ENCODE results near the gene SF3B3.

Gene SF3B3

GRCh38 chr16:70523743-70524398 is at the start of gene SF3B3:
SF3B3 (plus strand) TSS chr16:70523816; CDS start chr16:70526657, 2,841 bp downstream.
- DNase-seq (ENCODE audit: low read depth in 2 of 2): peak; percentile 42 to 55

- no peak for DNase-seq (ENCODE audit: low read depth in 2 of 2)
These were observed 49.1 kb upstream of the SF3B3 start for GRCh38 chr16:70474320-70475053.

DNA sequence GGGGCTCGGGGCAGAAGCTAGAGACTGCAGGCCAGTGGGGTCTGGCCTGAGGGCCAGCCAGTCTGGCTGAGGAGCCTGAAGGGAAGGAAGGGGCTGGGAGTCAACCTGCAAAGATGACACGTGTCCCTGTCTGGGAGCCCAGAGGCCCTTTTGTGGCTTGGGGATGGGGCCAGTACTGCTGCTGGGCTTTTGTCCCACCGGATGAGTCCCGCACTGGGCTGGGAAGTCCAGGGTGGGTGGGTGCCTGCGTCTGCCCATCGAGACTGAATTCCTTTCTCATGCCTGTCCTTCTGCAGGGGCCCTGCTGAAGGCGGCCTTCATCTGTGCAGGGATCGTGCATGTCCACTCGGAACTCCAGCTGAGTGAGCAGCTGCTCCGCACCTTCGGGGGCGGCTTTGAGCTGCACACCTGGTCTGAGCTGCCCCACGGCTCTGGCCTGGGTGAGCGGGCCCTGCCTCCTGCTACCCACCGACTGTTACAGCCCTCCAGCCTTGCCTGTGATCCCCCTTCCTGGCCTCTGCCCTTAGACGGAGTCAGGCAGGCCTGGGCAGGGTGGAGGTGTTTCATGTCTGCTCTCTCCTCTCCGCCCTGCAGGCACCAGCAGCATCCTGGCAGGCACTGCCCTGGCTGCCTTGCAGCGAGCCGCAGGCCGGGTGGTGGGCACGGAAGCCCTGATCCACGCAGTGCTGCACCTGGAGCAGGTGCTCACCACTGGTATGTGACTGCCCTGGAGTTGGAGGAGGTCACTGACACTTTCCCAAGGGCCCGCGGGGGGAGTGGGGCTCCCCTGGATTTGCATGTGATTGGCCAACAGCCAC is 48.4 kb upstream of the SF3B3 start:
- DNase-seq (ENCODE audit: low read depth in 2 of 2): no peak

DNA sequence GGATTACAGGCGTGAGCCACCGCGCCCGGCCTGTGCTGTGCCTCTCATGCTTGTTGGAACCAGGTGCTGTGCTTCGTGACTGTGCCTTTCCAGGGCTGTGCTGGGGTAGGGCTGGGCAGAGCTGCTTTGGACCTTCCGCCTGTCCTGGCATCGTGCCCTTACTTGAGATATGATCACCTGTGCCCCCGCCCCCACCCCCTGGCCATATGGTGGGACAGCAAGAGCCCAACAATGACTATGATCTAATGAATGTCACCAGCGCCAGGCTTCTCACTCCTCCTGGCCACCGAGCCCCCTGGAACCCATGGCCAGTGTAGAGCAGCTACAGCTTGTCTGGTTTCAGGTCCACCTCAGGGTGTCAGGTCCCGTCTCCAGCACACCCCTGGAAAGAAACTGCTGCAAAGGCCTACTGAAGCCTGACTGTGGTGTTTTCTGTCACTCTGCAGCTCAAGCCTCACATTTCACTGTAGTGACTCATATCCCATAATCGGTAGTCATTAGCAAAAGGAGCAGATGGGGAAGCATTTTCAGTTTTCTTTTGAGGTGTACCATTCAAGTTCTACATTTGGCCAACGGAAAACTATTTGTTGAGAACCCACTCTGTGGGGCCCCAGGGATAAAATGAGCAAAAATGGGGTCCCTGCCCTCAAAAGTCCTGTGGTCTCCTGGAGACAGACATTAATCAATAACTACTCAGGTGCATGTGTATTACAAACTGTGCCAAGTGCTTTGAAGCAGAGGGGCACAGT is 47.2 kb upstream of the SF3B3 start:
- no peak for DNase-seq (ENCODE audit: low read depth in 2 of 2)

DNA sequence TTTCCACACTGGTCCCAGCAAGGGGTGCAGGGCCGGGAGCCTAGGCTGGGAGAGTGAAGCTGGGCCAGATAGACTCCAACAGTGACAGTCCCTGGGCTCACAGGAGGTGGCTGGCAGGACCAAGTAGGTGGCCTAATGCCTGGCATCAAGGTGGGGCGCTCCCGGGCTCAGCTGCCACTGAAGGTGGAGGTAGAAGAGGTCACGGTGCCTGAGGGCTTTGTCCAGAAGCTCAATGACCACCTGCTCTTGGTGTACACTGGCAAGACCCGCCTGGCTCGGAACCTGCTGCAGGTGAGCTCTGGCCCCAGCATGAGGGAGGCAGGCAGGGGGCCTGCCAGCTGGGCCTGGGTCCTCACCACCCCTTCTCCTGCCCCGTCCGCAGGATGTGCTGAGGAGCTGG is 45.4 kb upstream of the SF3B3 start:
- DNase-seq (ENCODE audit: low read depth in 2 of 2): no peak

- no peak for DNase-seq (ENCODE audit: low read depth in 2 of 2)
These were observed 44.7 kb upstream of the SF3B3 start for GRCh38 chr16:70478912-70479341.

DNA sequence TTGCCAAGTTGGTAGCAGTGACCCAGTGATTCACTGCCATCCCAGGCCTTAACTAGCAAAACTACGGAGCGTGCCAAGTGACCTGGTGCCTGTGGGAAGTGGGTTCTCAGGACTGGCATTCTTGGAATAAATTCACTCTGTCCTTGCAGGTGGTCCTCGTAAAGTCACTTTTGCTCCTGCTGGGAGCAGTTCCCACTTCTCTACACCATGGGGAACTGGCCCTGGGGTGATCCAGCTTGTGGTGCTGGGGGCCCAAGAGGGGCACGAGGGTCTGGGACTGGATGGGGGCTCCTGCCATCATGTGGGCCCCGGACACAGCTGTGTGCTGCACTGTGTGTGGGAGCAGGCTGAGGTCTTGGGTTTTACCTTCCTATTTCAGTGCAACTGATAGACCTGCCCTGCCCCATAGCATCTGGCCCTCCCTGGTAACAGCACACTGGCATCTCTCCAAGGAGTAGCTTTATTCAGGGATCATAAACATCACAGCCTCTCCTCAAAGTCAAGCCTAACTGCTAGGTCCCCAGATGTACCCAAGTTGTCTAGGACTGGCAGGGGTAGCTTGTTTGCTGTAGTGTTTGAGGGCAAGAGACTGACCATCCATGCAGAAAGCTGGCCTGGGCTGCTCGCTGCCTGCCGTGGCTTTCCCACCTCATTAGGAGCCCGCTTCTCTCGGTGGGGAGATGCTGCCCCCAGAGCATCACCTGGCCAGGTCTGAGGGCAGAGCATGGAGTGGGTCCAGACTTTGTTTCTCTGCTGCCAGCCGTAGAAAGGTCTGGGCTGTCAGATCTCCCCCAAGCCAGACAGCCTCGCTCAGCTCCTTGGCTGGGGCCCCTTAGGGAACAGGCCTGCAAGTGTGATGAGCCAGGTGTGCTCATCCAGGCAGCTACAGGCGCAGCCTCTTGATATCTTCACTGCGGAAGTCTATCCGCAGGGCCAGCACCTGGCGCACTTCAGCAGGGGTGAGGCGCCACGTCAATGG is 43.2 kb upstream of the SF3B3 start:
- no peak for DNase-seq (ENCODE audit: low read depth in 2 of 2)

- no peak for DNase-seq (ENCODE audit: low read depth in 2 of 2)
These were observed 41.6 kb upstream of the SF3B3 start for GRCh38 chr16:70481929-70482536.

- no peak for DNase-seq (ENCODE audit: low read depth in 2 of 2)
These were observed 41.0 kb upstream of the SF3B3 start for GRCh38 chr16:70482624-70483023.

DNA sequence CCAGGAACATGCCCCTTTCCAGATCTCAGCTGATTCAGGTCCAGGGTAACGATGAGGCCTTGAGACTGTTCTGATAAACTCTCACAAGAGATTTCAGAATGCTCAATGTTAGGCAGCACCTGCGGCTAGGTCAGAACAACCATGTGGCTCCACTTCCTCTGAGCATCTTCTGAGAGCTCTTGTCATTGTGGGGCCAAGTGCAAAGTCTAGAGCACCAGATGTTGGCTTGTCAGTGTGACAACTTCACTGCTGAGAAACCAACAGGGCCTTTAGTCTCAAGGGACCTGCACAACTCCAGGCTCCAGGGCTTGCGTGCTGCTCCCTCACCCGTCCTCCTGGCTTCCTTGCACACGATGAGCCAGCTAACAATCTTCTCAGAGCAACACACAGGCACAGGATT is 40.2 kb upstream of the SF3B3 start:
- no peak for DNase-seq (ENCODE audit: low read depth in 2 of 2)

GRCh38 chr16:70484867-70485266 is 38.7 kb upstream of the SF3B3 start:
- no peak for DNase-seq (ENCODE audit: low read depth in 2 of 2)

- no peak for DNase-seq (ENCODE audit: low read depth in 2 of 2)
These were observed 33.4 kb upstream of the SF3B3 start for GRCh38 chr16:70490261-70490660.

GRCh38 chr16:70493802-70494201 is 29.8 kb upstream of the SF3B3 start:
- DNase-seq (ENCODE audit: low read depth in 2 of 2): no peak

GRCh38 chr16:70494202-70494770 is 29.3 kb upstream of the SF3B3 start:
- DNase-seq (ENCODE audit: low read depth in 2 of 2): no peak

GRCh38 chr16:70494777-70495176 is 28.8 kb upstream of the SF3B3 start:
- no peak for DNase-seq (ENCODE audit: low read depth in 2 of 2)

DNA sequence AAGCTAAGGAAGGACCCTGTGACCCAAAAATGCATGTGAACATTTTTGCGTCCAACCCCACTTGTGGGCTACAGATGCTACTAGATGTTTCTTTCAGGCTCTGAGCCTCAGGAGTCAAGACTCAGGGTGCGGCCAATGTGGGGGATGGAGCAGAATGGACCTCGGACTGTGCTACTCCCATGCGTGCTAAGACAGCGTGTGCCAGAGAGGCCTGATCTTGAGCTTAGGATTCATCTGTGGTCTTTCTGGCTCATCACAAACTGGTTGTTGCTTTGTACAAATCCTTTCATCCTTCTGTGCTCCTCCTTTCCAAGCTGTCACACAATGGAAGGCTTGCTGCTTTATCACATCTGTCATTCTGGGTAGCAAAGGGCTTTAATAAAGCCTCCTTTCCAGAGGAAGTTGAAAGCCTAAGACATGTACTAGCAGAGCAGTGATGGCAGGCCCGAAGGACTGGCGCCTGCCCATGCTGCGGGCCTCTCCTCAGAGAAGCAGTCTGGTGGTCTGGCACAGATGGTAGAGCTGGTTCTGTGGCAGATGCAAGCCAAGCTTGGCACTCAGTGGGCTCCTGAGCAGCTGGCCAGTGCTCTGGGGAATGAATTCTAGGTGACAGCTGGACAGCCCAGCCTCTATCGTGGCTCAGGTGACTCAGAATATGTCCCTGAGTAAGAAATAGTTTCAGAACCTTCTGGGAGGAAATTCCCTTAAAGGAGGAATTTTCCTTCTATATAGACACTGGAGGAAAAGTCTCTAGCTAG is 28.0 kb upstream of the SF3B3 start:
- DNase-seq (ENCODE audit: low read depth in 2 of 2): no peak

- no peak for DNase-seq (ENCODE audit: low read depth in 2 of 2)
These were observed 27.1 kb upstream of the SF3B3 start for GRCh38 chr16:70496513-70496912.

DNA sequence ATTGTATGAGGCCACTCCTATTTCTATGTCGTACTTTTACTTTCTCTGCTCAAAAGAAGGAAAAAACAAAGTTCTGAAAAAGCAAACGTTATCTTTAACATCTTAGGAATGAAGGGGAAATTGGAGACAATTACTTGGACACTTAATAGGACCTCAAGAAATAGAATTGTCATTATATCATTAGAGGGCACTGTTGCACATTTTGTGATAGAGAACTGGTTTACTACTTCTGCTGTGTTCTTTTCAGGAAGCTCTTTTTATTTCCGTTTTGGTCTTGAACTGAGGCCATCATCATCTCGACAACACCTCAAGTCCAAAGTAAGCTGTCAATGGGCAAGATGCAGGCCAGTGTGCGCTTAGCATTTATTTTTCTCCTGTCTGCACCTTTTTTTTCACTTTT is 14.9 kb upstream of the SF3B3 start:
- DNase-seq (ENCODE audit: low read depth in 2 of 2): no peak

DNA sequence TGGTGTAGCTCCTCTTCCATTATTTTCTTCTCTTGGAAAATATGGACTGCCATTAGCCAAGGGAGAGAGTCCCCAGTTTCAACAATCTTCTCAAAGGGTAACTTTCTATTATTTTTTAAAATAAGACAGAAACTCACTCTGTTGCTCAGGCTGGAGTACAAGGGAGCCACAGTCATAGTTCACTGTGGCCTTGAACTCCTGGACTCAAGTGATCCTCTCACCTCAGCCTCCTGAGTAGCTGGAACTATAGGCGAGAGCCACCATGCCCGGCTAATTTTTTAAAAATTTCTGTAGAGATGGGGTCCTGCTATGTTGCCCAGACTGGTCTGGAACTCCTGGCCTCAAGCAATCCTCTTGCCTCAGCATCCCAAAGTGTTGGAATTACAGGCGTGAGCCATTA is 13.4 kb upstream of the SF3B3 start:
- DNase-seq (ENCODE audit: low read depth in 2 of 2): no peak
